Liver (tissue), 9 donors: ENCODE measurements around the gene TENM3. TPM values are rescaled to one million over a fixed set of nuclear protein-coding genes. Genes with fewer than 3 reads are reported as not detected.

Experiments used
- DNase-seq: peaks from one replicate; pipeline ENCODE4 v3.0.0-alpha.2; 2017; ENCODE audit warnings: low spot score
- H3K27ac ChIP-seq, 2 donors: one replicate each; pipeline ENCODE4 v1.7.0; 2013; ENCODE audit warnings: inconsistent platforms in 2 of 2, low read length in 2 of 2, control low read depth in 1 of 2, low read depth in 1 of 2, mild to moderate bottlenecking in 1 of 2
- H3K27me3 ChIP-seq, 4 donors: one replicate each; pipeline versions ENCODE4 v1.6.1 to v1.7.0; 2013; ENCODE audit warnings: low read length in 3 of 4, inconsistent platforms in 1 of 4, mild to moderate bottlenecking in 1 of 4, moderate library complexity in 1 of 4; ENCODE audit not compliant: control insufficient read depth in 4 of 4, insufficient read depth in 4 of 4
- H3K36me3 ChIP-seq, 4 donors: one replicate each; pipeline versions ENCODE4 v1.6.1 to v1.7.0; 2013; ENCODE audit warnings: low read length in 3 of 4, mild to moderate bottlenecking in 3 of 4, low read depth in 1 of 4, moderate library complexity in 1 of 4; ENCODE audit not compliant: control insufficient read depth in 4 of 4, insufficient read depth in 3 of 4
- H3K4me1 ChIP-seq, 4 donors: one replicate each; pipeline versions ENCODE4 v1.6.1 to v1.7.0; 2013; ENCODE audit warnings: low read length in 3 of 4, mild to moderate bottlenecking in 3 of 4, moderate library complexity in 1 of 4; ENCODE audit not compliant: control insufficient read depth in 4 of 4, insufficient read depth in 4 of 4
- H3K4me3 ChIP-seq, 3 donors: one replicate each; pipeline versions ENCODE4 v1.6.1 to v1.7.0; 2013; ENCODE audit warnings: low read length in 3 of 3, control low read depth in 1 of 3, low read depth in 1 of 3, mild to moderate bottlenecking in 1 of 3
- H3K9ac ChIP-seq, 2 donors: one replicate each; pipeline ENCODE4 v1.7.0; 2013; ENCODE audit warnings: low read length in 2 of 2, mild to moderate bottlenecking in 2 of 2, moderate library complexity in 2 of 2, control low read depth in 1 of 2, low read depth in 1 of 2
- H3K9me3 ChIP-seq, 4 donors: one replicate each; pipeline versions ENCODE4 v1.6.1 to v1.7.0; 2013; ENCODE audit warnings: low read length in 3 of 4; ENCODE audit not compliant: control insufficient read depth in 4 of 4
- ATF3 ChIP-seq: IDR thresholded peaks from 2 replicates; pipeline ENCODE4 v1.6.1; 2016; ENCODE audit warnings: antibody characterized with exemption
- EGR1 ChIP-seq, 2 donors: IDR thresholded peaks; 2 replicates each; pipeline ENCODE4 v1.6.1; 2016 to 2018; ENCODE audit warnings: antibody characterized with exemption in 2 of 2, low read depth in 2 of 2
- FOXA1 ChIP-seq: IDR thresholded peaks from 2 replicates; pipeline ENCODE4 v1.6.1; 2016; ENCODE audit warnings: antibody characterized with exemption
- HNF4A ChIP-seq, 2 donors: conservative IDR thresholded peaks; 2 replicates each; pipeline ENCODE4 v1.6.1; 2016; ENCODE audit warnings: antibody characterized with exemption in 2 of 2, mild to moderate bottlenecking in 2 of 2
- HNF4G ChIP-seq: IDR thresholded peaks from 2 replicates; pipeline ENCODE4 v1.6.1; 2016; ENCODE audit warnings: antibody characterized with exemption
- MAX ChIP-seq: IDR thresholded peaks from 2 replicates; pipeline ENCODE4 v1.6.1; 2016; ENCODE audit warnings: antibody characterized with exemption
- NR2F2 ChIP-seq: IDR thresholded peaks from 2 replicates; pipeline ENCODE4 v1.6.1; 2016; ENCODE audit warnings: antibody characterized with exemption
- RXRA ChIP-seq, 2 donors: IDR thresholded peaks; 2 replicates each; pipeline ENCODE4 v1.6.1; 2017 to 2018; ENCODE audit warnings: antibody characterized with exemption in 2 of 2, mild to moderate bottlenecking in 1 of 2
- SP1 ChIP-seq: IDR thresholded peaks from 2 replicates; pipeline ENCODE4 v1.6.1; 2018; ENCODE audit warnings: antibody characterized with exemption, mild to moderate bottlenecking
- TAF1 ChIP-seq: conservative IDR thresholded peaks from 2 replicates; pipeline ENCODE4 v1.6.1; 2016; ENCODE audit warnings: antibody characterized with exemption, mild to moderate bottlenecking
- YY1 ChIP-seq: IDR thresholded peaks from 2 replicates; pipeline ENCODE4 v1.6.1; 2016; ENCODE audit warnings: antibody characterized with exemption, mild to moderate bottlenecking
- WGBS: extraction: QIAGEN DNeasy Blood & Tissue Kit; methylation state at CpG from one replicate; pipeline ENCODE4 v1.1.7; 2013; 5-methylcytosine and 5-hydroxymethylcytosine counted together
- polyA plus RNA-seq, 2 donors: library from polyadenylated mRNA; stranded (reverse) in 1 of 2; unstranded in 1 of 2; fragments of 200-250 nt in 1 of 2; fragments of >200 nt in 1 of 2; fragmentation: Nextera tagmentation in 1 of 2; extraction: Ambion mirVana in 1 of 2; gene quantifications; one replicate each; pipeline versions ENCODE4 v1.2.1 to v1.2.3, GENCODE V29; 2013 to 2015
- total RNA-seq, 2 donors: library from RNA; depleted of rRNA; stranded (reverse); fragments of >200 nt; gene quantifications; one replicate each; pipeline ENCODE4 v1.2.3, GENCODE V29; 2014
- TF ChIP-seq, protein P1 (sequence below): IDR thresholded peaks from 2 replicates; pipeline ENCODE4 v1.6.1; 2016; ENCODE audit warnings: antibody characterized with exemption, mild to moderate bottlenecking
- TF ChIP-seq, protein P2 (sequence below): fragments of 150-350 bp; IDR thresholded peaks from 2 replicates; pipeline ENCODE4 v1.5.1; 2017; ENCODE audit warnings: improper control_type of control experiment, low read depth, low read length; ENCODE audit not compliant: missing input control
- TF ChIP-seq, protein P3 (sequence below): IDR thresholded peaks from 2 replicates; pipeline ENCODE4 v1.6.1; 2016; ENCODE audit warnings: antibody characterized with exemption
- donor health status: healthy.
- donor health status: healthy.
- donor health status: healthy.
- donor health status: healthy.
- donor health status: healthy.

Gene TENM3
- total and polyA plus RNA-seq, 4 donors = 0.32 to 16.8 (median 0.70) TPM

GRCh38 chr4:182768838-182769237 lies 525.6 kb downstream of the TENM3 start:
- no peak overlapping the region for H3K4me3 ChIP-seq
- no peaks in the 10 kb centered on the region for H3K27me3 ChIP-seq
- no peak overlapping the region for H3K27ac ChIP-seq
- H3K9ac ChIP-seq = no peak overlapping the region
- no peaks in the 10 kb centered on the region for H3K4me1 ChIP-seq
- TF ChIP-seq RXRA (IDR thresholded peaks at IDR 0.05) = no peak
- no peak for TF ChIP-seq HNF4A (conservative IDR thresholded peaks at IDR 0.05)
- TF ChIP-seq ATF3 = no peak
- TF ChIP-seq NR2F2 = no peak
- TF ChIP-seq, protein P1, sequence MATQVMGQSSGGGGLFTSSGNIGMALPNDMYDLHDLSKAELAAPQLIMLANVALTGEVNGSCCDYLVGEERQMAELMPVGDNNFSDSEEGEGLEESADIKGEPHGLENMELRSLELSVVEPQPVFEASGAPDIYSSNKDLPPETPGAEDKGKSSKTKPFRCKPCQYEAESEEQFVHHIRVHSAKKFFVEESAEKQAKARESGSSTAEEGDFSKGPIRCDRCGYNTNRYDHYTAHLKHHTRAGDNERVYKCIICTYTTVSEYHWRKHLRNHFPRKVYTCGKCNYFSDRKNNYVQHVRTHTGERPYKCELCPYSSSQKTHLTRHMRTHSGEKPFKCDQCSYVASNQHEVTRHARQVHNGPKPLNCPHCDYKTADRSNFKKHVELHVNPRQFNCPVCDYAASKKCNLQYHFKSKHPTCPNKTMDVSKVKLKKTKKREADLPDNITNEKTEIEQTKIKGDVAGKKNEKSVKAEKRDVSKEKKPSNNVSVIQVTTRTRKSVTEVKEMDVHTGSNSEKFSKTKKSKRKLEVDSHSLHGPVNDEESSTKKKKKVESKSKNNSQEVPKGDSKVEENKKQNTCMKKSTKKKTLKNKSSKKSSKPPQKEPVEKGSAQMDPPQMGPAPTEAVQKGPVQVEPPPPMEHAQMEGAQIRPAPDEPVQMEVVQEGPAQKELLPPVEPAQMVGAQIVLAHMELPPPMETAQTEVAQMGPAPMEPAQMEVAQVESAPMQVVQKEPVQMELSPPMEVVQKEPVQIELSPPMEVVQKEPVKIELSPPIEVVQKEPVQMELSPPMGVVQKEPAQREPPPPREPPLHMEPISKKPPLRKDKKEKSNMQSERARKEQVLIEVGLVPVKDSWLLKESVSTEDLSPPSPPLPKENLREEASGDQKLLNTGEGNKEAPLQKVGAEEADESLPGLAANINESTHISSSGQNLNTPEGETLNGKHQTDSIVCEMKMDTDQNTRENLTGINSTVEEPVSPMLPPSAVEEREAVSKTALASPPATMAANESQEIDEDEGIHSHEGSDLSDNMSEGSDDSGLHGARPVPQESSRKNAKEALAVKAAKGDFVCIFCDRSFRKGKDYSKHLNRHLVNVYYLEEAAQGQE = no peak
- no peak for TF ChIP-seq YY1
- TF ChIP-seq MAX = no peak
- no peaks in the 10 kb centered on the region for H3K9me3 ChIP-seq
- no peaks in the 10 kb centered on the region for H3K36me3 ChIP-seq
- no peak for DNase-seq
- WGBS = 78% methylated on average over 4 of the region's 4 CpGs

DNA sequence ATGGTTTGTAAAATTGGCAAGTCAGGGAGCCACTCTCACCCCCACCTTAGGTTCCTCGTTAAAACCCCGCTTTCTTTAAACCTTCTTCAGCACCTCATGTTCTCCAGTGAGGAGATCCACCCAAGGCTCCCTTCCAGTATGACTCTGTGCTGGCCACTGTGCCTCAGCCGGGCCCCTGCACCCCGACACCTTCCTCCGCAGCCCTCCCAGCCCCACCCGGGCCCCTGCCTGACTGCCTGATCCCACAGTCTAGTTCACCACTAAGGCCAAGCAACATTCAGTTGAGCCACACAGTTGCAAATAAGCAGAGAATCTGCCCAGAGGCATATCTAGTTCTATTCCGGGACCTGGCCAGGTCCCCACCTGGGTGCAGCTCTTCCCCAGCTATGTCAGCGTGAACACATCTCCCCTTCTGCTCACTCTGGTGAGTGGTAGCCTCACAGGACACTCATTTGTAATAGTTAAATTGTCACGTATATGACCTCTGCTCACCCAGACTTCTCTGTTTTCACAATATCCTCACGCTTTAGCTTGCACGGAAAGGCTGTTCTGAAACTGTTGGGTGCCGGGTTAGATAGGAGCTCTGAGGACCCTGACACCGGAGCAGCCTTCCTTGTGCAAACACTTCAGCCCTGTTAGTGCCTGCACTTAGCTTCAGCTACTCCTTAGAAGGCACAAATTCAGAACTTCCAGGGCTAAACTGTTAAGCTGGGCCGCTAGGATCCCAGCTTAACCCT lies 527.2 kb downstream of the TENM3 start:
- H3K4me1 ChIP-seq = no peaks in the 10 kb centered on the region
- TF ChIP-seq, protein P2, sequence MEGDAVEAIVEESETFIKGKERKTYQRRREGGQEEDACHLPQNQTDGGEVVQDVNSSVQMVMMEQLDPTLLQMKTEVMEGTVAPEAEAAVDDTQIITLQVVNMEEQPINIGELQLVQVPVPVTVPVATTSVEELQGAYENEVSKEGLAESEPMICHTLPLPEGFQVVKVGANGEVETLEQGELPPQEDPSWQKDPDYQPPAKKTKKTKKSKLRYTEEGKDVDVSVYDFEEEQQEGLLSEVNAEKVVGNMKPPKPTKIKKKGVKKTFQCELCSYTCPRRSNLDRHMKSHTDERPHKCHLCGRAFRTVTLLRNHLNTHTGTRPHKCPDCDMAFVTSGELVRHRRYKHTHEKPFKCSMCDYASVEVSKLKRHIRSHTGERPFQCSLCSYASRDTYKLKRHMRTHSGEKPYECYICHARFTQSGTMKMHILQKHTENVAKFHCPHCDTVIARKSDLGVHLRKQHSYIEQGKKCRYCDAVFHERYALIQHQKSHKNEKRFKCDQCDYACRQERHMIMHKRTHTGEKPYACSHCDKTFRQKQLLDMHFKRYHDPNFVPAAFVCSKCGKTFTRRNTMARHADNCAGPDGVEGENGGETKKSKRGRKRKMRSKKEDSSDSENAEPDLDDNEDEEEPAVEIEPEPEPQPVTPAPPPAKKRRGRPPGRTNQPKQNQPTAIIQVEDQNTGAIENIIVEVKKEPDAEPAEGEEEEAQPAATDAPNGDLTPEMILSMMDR = no peak
- TF ChIP-seq FOXA1 (no peak), RXRA (IDR thresholded peaks at IDR 0.05) (no peak), NR2F2 (no peak), TAF1 (no peak), SP1 (no peak), EGR1 (IDR thresholded peaks at IDR 0.05; ENCODE audit: low read depth in 2 of 2) (no peak), HNF4G (no peak)
- TF ChIP-seq, protein P3, sequence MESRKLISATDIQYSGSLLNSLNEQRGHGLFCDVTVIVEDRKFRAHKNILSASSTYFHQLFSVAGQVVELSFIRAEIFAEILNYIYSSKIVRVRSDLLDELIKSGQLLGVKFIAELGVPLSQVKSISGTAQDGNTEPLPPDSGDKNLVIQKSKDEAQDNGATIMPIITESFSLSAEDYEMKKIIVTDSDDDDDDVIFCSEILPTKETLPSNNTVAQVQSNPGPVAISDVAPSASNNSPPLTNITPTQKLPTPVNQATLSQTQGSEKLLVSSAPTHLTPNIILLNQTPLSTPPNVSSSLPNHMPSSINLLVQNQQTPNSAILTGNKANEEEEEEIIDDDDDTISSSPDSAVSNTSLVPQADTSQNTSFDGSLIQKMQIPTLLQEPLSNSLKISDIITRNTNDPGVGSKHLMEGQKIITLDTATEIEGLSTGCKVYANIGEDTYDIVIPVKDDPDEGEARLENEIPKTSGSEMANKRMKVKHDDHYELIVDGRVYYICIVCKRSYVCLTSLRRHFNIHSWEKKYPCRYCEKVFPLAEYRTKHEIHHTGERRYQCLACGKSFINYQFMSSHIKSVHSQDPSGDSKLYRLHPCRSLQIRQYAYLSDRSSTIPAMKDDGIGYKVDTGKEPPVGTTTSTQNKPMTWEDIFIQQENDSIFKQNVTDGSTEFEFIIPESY = no peak
- TF ChIP-seq, protein P1 = no peak
- no peaks in the 10 kb centered on the region for H3K27me3 ChIP-seq
- WGBS = 83% methylated on average over 14 of the region's 14 CpGs
- no peaks in the 10 kb centered on the region for H3K9me3 ChIP-seq
- no peaks in the 10 kb centered on the region for H3K36me3 ChIP-seq
- no peak for DNase-seq
- H3K9ac ChIP-seq = no peak overlapping the region
- H3K4me3 ChIP-seq = no peak overlapping the region
- H3K27ac ChIP-seq = no peak overlapping the region
